GM18858 (cell line): Measurements from ENCODE around the gene KAT2A.
"Not testable (repeated sequence)": the region's sequence is repeated elsewhere in the genome, so short reads cannot be mapped to it uniquely, and the experiment has no call there.

ENCODE experiments used
- ATAC-seq: cut with Tn5 transposase; IDR thresholded peaks from one replicate; pipeline ENCODE4 v1.9.1; 2021; ENCODE audit not compliant: unreplicated experiment

KAT2A gene

GRCh38 chr17:42120770-42121769, at the start of gene KAT2A:
KAT2A (minus strand) TSS chr17:42121367; CDS start chr17:42121304, 63 bp downstream.
- ATAC-seq = no peak

DNA sequence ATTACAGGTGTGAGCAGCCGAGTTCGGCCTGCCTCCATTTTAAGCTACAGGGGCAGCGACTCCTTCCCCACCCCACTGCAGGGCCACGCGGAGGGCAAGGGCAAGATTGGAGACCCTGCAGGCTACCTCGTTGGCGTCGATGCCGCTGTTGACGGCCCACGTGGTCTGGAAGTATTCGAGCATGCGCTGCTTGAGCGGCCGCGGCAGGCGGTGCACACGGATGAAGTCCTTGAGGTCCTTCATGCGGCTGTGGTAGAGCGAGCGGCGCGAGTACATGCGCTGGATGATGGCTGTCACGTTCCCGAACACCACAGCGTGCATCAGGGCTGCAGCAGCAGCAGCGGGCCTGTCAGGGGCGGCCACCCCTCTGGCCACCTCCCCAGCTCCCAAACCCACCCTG, 48.2 kb upstream of the KAT2A start:
- no peak for ATAC-seq

- ATAC-seq = no peak
Measured at GRCh38 chr17:42167807-42168206, 46.6 kb upstream of the KAT2A start.

DNA sequence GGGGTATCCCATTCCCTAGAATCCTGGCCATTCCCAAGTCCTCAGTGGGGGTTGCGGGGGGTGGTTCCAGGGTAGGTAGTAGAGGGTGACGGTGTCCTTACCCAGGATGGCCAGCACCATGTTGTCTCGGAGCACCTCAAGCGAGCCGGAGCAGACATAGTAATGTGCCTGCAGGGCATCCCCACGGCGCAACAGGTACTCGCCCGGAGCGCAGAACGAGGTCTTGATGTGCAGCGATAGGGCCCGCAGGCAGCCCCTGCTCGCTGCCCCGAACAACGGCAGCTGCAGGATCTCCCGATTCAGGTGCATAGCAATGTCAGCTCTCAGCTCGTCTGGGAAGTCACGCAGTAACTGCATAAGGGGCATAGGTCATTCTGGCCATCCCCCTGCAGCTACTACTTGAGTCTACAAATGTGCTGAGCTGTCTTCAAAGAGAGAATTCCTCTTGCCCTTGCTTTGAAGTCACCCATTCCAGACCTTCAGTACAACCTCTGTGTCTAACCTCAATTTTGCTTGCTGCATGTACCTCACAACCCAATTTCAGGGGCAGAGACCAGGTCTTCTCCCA, 45.1 kb upstream of the KAT2A start:
- ATAC-seq = no peak

DNA sequence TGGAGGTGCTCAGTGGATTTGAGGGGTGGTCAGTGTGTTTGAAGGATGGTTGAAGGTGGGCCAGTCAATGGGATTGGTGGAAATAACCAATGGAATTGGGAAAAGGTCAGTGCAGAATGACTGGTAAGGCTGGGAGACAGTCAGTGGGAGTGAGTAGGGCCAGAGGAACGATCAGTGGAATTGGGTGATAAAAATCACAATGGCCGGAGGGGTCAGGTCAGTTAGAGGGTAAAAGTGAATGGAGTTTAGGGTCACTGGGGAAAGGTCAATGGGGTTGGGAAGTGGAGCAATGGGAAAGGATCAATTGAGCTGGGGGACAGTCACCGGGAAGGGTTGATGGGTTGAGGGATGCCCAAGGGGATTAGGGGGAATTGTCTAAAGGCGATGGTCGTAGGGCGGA, 44.6 kb upstream of the KAT2A start:
- no peak for ATAC-seq

GRCh38 chr17:42163696-42164407, 42.7 kb upstream of the KAT2A start:
- ATAC-seq = no peak

DNA sequence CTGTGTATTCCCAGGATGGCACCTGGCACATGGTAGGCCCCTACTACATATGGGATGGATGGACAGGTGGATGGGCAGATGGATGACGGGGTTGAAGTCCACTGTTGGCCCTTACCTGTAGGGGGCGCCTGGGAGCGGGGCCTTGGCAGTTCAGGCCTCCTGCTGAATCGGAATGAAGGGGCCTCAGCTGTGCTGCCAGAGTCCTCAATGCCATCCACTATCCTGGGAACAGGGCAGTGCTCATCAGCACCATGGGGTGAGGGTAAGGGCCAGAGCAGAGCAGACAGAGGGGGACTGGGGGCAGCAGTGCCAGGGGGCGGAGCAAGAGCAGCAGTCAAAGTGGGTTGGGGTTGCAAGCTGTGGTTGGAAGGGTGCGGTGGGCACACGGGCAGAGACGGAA, 41.9 kb upstream of the KAT2A start:
- no peak for ATAC-seq

- ATAC-seq = no peak
Measured at GRCh38 chr17:42160531-42160910, 39.4 kb upstream of the KAT2A start.

DNA sequence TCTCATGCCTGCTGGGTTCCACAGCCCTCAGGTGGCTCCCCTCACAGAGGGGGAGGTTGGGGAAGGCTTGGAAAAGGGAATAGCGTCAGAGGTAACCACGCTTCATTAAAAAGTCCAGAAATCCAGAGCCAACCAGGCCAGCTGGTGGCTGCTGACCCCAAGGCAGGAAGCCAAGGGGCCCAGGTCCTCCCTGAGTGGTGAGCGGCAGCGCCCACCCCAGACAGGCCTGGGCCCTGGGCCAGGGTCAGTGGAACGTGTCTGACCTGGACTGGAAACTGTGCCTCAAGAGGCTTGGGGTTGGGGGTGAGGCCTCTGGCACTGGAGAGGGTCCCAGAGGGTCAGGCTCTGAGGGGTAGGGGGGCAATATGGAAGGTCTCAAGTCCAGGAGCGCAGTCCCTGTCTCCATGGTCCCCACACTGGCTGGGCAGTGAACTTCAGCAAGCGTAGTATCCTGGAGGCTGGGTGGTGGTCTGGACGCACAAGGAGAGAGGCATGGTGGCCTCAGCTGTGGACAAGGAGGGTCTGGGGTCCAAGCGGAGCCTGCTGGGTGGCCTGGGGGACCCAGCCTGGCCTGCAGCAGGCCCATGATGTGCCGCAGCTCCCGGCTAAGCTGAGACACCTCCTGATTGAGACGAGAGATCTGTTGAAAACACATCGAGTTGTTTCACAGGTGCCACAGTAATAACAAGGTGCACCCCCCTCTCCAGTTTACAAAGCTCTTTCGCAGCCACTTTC, 38.8 kb upstream of the KAT2A start:
- no peak for ATAC-seq

- ATAC-seq = no peak
Measured at GRCh38 chr17:42155614-42156045, 34.5 kb upstream of the KAT2A start.

GRCh38 chr17:42153919-42154742, 33.0 kb upstream of the KAT2A start:
- no peak for ATAC-seq

- no peak for ATAC-seq
Measured at GRCh38 chr17:42146911-42147607, 25.9 kb upstream of the KAT2A start.

DNA sequence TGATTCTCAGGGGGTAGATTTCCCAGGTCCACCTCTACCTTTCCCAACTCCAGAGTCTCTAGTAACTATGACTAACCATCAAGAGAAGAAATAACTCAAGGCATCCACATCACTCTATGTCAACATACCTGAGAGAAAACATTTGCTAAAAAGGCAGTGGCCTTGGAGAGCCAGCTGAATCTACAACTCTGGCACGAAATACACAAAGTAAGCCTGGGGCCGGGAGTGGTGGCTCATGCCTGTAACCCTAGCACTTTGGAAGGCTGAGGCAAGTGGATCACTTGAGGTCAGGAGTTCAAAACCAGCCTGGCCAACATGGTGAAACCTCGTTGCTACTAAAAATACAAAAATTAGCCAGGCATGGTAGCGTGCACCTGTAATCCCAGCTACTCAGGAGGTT, 22.0 kb upstream of the KAT2A start:
- not testable (repeated sequence) for ATAC-seq

- ATAC-seq = no peak
Measured at GRCh38 chr17:42142371-42142896, 21.3 kb upstream of the KAT2A start.

DNA sequence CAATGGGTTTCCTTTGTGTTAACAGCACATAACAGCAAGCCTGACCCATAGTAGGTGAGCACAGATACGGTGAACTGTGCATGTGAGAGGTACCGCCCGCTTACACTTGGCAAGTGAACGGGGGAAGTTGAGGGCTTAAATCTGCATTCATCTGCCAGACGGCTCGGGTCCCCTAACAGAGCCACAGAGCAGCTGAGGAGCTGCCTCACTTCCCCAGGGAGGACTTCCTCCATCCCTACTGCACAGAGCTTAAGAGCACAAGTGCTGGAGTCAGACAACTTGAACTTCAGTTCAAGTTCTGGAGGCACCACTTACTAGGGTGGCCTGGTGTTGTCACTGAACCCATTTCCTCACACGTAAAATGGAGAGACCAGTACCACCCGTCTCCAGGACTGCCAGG, 20.2 kb upstream of the KAT2A start:
- ATAC-seq = no peak

DNA sequence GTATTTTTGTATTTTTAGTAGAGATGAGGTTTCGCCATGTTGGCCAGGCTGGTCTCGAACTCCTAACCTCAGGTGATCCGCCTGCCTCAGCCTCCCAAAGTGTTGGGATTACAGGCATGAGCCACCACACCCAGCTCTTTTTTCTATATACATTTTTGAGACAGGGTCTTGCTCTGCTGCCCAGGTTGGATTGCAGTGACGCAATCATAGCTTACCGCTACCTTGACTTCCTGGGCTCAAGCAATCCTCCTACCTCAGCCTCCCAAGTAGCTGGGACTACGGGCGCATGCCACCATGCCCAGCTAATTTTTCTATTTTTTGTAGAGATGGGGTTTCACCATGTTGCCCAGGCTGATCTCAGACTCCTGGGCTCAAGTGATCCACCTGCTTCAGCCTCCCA, 19.5 kb upstream of the KAT2A start:
- ATAC-seq = not testable (repeated sequence)

- ATAC-seq = no peak
Measured at GRCh38 chr17:42138749-42139492, 17.8 kb upstream of the KAT2A start.

DNA sequence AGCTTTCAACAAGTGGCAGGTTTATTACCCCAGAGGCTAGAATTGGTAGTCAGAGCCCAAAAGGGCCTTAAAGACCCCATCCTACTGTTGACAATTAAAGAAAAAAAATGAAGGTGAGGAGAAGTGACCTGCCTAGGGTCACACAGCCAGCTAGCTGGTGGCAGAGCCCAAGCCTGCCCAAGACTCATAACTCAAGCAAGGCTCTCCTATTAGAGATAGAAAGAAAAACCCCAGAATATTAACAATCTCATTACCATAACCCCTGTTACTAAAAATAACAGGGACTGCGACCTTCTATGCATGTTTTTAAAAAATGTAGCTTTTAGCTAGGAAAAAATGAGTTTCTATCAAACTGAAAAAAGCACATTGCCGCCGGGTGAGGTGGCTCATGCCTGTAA, 15.5 kb upstream of the KAT2A start:
- no peak for ATAC-seq
